ENCODE measurements around the gene AKR1B15. TPM values are rescaled to one million over a fixed set of nuclear protein-coding genes. Genes with fewer than 3 reads are reported as not detected.

Gene AKR1B15
- total RNA-seq, 1 donor from 2014 or later = not detected

DNA sequence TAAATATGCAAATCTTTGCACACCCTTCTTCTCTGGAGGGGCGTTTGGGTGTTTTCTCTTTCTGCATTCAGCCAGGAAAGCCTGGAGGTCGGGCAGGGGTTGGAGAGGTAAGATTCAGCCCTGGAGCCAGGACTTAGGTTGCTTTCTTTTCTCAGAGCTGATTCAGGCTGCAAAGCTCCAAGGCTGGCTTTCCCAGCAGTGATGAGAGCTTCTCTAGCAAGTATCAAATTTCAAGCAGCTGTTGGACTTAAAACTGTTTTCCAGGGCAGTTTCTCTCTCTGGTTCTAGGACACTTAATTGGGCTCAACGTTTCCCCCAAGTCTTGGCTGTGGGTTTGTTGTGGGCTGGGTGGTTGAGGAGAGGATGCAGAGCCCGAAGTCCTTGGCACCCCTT is 20.9 kb upstream of the AKR1B15 start:
- no peak for DNase-seq (ENCODE audit: low read depth, low spot score)

DNA sequence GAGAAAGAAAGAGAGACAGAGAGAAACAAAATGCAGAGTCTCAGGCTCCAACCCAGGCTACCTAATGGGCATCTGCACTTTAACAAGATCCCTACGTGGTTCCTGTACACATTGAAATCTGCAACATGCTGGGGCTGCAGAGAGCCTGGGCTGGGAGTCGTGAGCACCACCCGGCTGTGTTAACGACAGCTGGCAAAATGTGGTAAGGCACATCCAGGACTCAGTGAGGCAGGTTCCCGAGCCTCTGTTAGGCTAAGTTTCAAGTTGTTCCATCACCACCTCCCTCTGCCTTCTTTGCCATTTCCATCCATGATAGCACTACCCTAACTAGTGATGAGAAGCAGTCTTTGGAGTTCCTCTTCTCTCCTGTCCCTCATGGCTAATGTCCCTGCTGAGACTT is 20.2 kb upstream of the AKR1B15 start:
- no peaks in the 10 kb centered on the region for H3K36me3 Mint-ChIP-seq (ENCODE audit: low read depth)
- H3K27me3 Mint-ChIP-seq (ENCODE audit: low read depth) = peaks cover 17% of the 10 kb centered on the region
- no peaks in the 10 kb centered on the region for H3K4me1 Mint-ChIP-seq
- DNase-seq (ENCODE audit: low read depth, low spot score) = no peak
- TF ChIP-seq, protein P1, sequence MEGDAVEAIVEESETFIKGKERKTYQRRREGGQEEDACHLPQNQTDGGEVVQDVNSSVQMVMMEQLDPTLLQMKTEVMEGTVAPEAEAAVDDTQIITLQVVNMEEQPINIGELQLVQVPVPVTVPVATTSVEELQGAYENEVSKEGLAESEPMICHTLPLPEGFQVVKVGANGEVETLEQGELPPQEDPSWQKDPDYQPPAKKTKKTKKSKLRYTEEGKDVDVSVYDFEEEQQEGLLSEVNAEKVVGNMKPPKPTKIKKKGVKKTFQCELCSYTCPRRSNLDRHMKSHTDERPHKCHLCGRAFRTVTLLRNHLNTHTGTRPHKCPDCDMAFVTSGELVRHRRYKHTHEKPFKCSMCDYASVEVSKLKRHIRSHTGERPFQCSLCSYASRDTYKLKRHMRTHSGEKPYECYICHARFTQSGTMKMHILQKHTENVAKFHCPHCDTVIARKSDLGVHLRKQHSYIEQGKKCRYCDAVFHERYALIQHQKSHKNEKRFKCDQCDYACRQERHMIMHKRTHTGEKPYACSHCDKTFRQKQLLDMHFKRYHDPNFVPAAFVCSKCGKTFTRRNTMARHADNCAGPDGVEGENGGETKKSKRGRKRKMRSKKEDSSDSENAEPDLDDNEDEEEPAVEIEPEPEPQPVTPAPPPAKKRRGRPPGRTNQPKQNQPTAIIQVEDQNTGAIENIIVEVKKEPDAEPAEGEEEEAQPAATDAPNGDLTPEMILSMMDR (conservative IDR thresholded peaks at IDR 0.05) = no peak
- no peak overlapping the region for H3K27ac Mint-ChIP-seq (ENCODE audit: unreplicated experiment)
- H3K4me3 Mint-ChIP-seq = no peak overlapping the region
- no peaks in the 10 kb centered on the region for H3K9me3 Mint-ChIP-seq

More for the DNA sequence above, 20.9 kb upstream of the AKR1B15 start:
- Mint-ChIP-seq H3K27me3 (ENCODE audit: low read depth) (peaks cover 17% of the 10 kb centered on the region), H3K9me3 (no peaks in the 10 kb centered on the region), H3K36me3 (ENCODE audit: low read depth) (no peaks in the 10 kb centered on the region), H3K4me1 (no peaks in the 10 kb centered on the region), H3K4me3 (no peak overlapping the region), H3K27ac (ENCODE audit: unreplicated experiment) (no peak overlapping the region)
- TF ChIP-seq, protein P1 (conservative IDR thresholded peaks at IDR 0.05) = no peak

DNA sequence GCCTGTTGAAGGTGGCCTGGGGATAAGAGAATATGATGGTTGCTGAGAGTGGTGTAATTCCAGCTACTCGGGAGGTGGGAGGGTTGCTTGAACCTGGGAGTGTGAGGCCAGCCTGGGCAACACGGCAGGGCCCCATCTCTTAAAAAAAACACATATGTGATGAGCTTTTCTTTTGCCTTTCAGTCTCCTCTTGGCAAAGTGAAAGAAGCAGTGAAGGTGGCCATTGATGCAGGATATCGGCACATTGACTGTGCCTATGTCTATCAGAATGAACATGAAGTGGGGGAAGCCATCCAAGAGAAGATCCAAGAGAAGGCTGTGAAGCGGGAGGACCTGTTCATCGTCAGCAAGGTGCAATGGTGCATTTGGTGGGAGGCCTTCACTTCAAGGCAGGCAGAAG is 18.4 kb upstream of the AKR1B15 start:
- H3K9me3 Mint-ChIP-seq = no peaks in the 10 kb centered on the region
- TF ChIP-seq, protein P1 (conservative IDR thresholded peaks at IDR 0.05) = no peak
- H3K27ac Mint-ChIP-seq (ENCODE audit: unreplicated experiment) = no peak overlapping the region
- no peaks in the 10 kb centered on the region for H3K36me3 Mint-ChIP-seq (ENCODE audit: low read depth)
- DNase-seq (ENCODE audit: low read depth, low spot score) = no peak
- peaks cover 17% of the 10 kb centered on the region for H3K27me3 Mint-ChIP-seq (ENCODE audit: low read depth)
- H3K4me3 Mint-ChIP-seq = no peak overlapping the region
- no peaks in the 10 kb centered on the region for H3K4me1 Mint-ChIP-seq

DNA sequence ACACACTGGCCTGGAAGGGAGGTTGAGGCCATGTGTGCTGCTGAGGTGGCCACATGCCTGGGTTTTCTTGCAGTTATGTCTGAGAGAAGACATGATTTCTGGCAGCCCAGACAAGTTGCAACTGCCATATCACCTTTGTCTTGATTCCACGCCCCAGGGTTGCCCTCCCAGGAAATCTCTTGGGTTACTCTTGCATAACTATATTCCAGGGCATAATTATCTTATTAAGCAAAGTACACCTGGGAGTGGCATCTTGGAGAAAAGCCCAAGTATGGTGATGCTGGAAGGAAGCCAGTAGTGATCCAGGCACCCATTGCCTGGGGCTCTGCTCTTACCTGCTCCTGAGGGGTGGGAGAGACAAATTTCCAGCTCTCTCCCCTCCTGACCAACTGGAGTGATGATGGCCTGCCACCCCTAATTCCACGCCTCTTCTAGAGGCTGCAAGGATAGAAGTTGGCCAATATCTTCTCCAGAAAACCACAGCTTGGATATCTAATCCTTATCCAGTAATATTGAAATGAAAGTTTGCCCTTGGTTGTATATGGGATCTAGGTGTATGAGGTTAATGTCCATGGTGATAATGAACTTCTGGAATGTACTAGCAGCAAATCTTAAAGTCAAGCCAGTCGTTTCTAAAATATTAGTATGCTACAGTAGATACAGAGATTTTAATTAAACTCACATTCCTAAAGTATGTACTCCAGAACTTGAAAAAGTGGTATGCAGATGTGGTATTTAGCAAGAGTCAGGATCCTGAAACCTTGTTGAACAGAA is 16.5 kb upstream of the AKR1B15 start:
- DNase-seq (ENCODE audit: low read depth, low spot score) = no peak
- TF ChIP-seq, protein P1 (conservative IDR thresholded peaks at IDR 0.05) = no peak
- H3K4me3 Mint-ChIP-seq = no peak overlapping the region
- H3K36me3 Mint-ChIP-seq (ENCODE audit: low read depth) = no peaks in the 10 kb centered on the region
- H3K4me1 Mint-ChIP-seq = no peaks in the 10 kb centered on the region
- no peaks in the 10 kb centered on the region for H3K9me3 Mint-ChIP-seq
- no peak overlapping the region for H3K27ac Mint-ChIP-seq (ENCODE audit: unreplicated experiment)
- peaks cover 12% of the 10 kb centered on the region for H3K27me3 Mint-ChIP-seq (ENCODE audit: low read depth)

- TF ChIP-seq, protein P1 (conservative IDR thresholded peaks at IDR 0.05) = no peak
- Mint-ChIP-seq H3K9me3 (no peaks in the 10 kb centered on the region), H3K4me3 (no peak overlapping the region), H3K4me1 (no peaks in the 10 kb centered on the region), H3K27ac (ENCODE audit: unreplicated experiment) (no peak overlapping the region), H3K27me3 (ENCODE audit: low read depth) (peaks cover 12% of the 10 kb centered on the region), H3K36me3 (ENCODE audit: low read depth) (no peaks in the 10 kb centered on the region)
- no peak for DNase-seq (ENCODE audit: low read depth, low spot score)
Measured at GRCh38 chr7:134532954-134533218, 16.0 kb upstream of the AKR1B15 start.
